Vagina (tissue), 2 donors: ENCODE measurements around the gene ZNF384. TPM values are rescaled to one million over a fixed set of nuclear protein-coding genes. Genes with fewer than 3 reads are reported as not detected.

ENCODE experiments used
- DNase-seq, 2 donors: peaks; one replicate each; pipeline ENCODE4 v3.0.0-alpha.2; 2017; ENCODE audit errors: extremely low spot score in 2 of 2
- H3K27ac ChIP-seq: fragments of 200-600 bp; sonication (generic); one replicate; pipeline ENCODE4 v1.5.1; 2019
- H3K27me3 ChIP-seq: fragments of 200-600 bp; sonication (generic); one replicate; pipeline ENCODE4 v1.5.1; 2019
- H3K36me3 ChIP-seq, 2 donors: fragments of 200-600 bp; sonication (generic); one replicate each; pipeline ENCODE4 v1.5.1; 2017 to 2019
- H3K4me1 ChIP-seq: fragments of 200-600 bp; sonication (generic); one replicate; pipeline ENCODE4 v1.5.1; 2019
- H3K4me3 ChIP-seq, 2 donors: fragments of 200-600 bp; sonication (generic); 1 replicate in 1 of 2; 2 replicates in 1 of 2; pipeline ENCODE4 v1.5.1; 2016 to 2019
- H3K9me3 ChIP-seq: fragments of 200-600 bp; sonication (generic); one replicate; pipeline ENCODE4 v1.5.1; 2019
- CTCF ChIP-seq, 3 experiments: fragments of 450-650 bp in 2 of 3; fragments of 200-600 bp in 1 of 3; sonication (generic) in 1 of 3; IDR thresholded peaks; one replicate each; pipeline ENCODE4 v1.5.1; 2017 to 2019; ENCODE audit warnings: antibody characterized with exemption in 3 of 3, mild to moderate bottlenecking in 2 of 3, moderate library complexity in 2 of 3
- POLR2A ChIP-seq, 2 donors: fragments of 450-650 bp; IDR thresholded peaks; one replicate each; pipeline ENCODE4 v1.6.1; 2017; ENCODE audit warnings: antibody characterized with exemption in 2 of 2, mild to moderate bottlenecking in 2 of 2, moderate library complexity in 2 of 2
- POLR2AphosphoS5 ChIP-seq, 2 donors: sonication (generic); formaldehyde crosslinking; IDR thresholded peaks; one replicate each; pipeline ENCODE4 v1.9.0; 2017; ENCODE audit warnings: antibody characterized with exemption in 2 of 2, mild to moderate bottlenecking in 2 of 2, low read depth in 1 of 2; ENCODE audit not compliant: insufficient read depth in 1 of 2
- intact Hi-C: fragments of 100-400 bp; cut with DNase I; formaldehyde crosslinking; loops from one replicate; pipeline ENCODE4 v1.15.1; 2023
- total RNA-seq: library from RNA; depleted of rRNA; stranded (reverse); fragments of >200 nt; gene quantifications from one replicate; pipeline ENCODE4 v1.2.3, GENCODE V29; 2016

Gene ZNF384
- 31.9 TPM for total RNA-seq

GRCh38 chr12:6688999-6689882 lies at the start of gene ZNF384:
TSS of gene ZNF384 (minus strand) at chr12:6689375. CDS start at chr12:6679520, 9,855 bp downstream.
- Histone ChIP-seq H3K36me3 (no peaks in the 10 kb centered on the region), H3K9me3 (no peaks in the 10 kb centered on the region), H3K4me3 (peak within 1 kb of the TSS; percentile 68 to 100), H3K27me3 (no peaks in the 10 kb centered on the region), H3K4me1 (peaks cover 38% of the 10 kb centered on the region), H3K27ac (peak within 1 kb of the TSS; percentile 88)
- intact Hi-C loops, result loop anchor here (1.0 to 2.0 kb wide), 2 partner anchors 26 to 36 kb away; partner anchors contain the start of genes COPS7A and ING4
- TF ChIP-seq CTCF (IDR thresholded peaks at IDR 0.05), result peak in 1 of 3 experiments; percentile 38
- TF ChIP-seq POLR2AphosphoS5 (IDR thresholded peaks at IDR 0.05; ENCODE audit: insufficient read depth in 1 of 2, low read depth in 1 of 2), result peak; percentile 92 to 98
- peak in 1 of 2 donors; percentile 28 for TF ChIP-seq POLR2A (IDR thresholded peaks at IDR 0.05)
- peak; percentile 99 for DNase-seq

- DNase-seq, result no peak
- Histone ChIP-seq H3K4me1 (peaks cover 5% of the 10 kb centered on the region), H3K9me3 (no peaks in the 10 kb centered on the region), H3K36me3 (peaks cover 0 to 6% of the 10 kb centered on the region in 2 donors), H3K27me3 (no peaks in the 10 kb centered on the region), H3K4me3 (no peak overlapping the region), H3K27ac (no peak overlapping the region)
- TF ChIP-seq CTCF (IDR thresholded peaks at IDR 0.05), result no peak
- no peak for TF ChIP-seq POLR2AphosphoS5 (IDR thresholded peaks at IDR 0.05; ENCODE audit: insufficient read depth in 1 of 2, low read depth in 1 of 2)
- no peak for TF ChIP-seq POLR2A (IDR thresholded peaks at IDR 0.05)
- intact Hi-C loops, result loop anchor here (5.0 kb wide), 1 partner anchor 41 kb away; no protein-coding TSS in a partner anchor
These were observed 47.6 kb upstream of the ZNF384 start for GRCh38 chr12:6736754-6737153.

- no peak for DNase-seq
- peaks cover 5% of the 10 kb centered on the region for H3K4me1 ChIP-seq
- H3K27me3 ChIP-seq, result no peaks in the 10 kb centered on the region
- no peak overlapping the region for H3K4me3 ChIP-seq
- no peaks in the 10 kb centered on the region for H3K9me3 ChIP-seq
- H3K27ac ChIP-seq, result peak overlapping the region; percentile 33
- H3K36me3 ChIP-seq, result peaks cover 0 to 14% of the 10 kb centered on the region in 2 donors
- TF ChIP-seq POLR2AphosphoS5 (IDR thresholded peaks at IDR 0.05; ENCODE audit: insufficient read depth in 1 of 2, low read depth in 1 of 2), result peak in 1 of 2 donors; percentile 89
- no peak for TF ChIP-seq POLR2A (IDR thresholded peaks at IDR 0.05)
- peak in 2 of 3 experiments; percentile 74 to 75 for TF ChIP-seq CTCF (IDR thresholded peaks at IDR 0.05)
- intact Hi-C loops, result loop anchor here (5.0 kb wide), 1 partner anchor 42 kb away; no protein-coding TSS in a partner anchor
These were observed 46.4 kb upstream of the ZNF384 start for GRCh38 chr12:6735448-6736191.

GRCh38 chr12:6734506-6735387 lies 45.6 kb upstream of the ZNF384 start:
- no peak for DNase-seq
- TF ChIP-seq CTCF (IDR thresholded peaks at IDR 0.05) (no peak), POLR2AphosphoS5 (IDR thresholded peaks at IDR 0.05; ENCODE audit: insufficient read depth in 1 of 2, low read depth in 1 of 2) (no peak), POLR2A (IDR thresholded peaks at IDR 0.05) (no peak)
- Histone ChIP-seq H3K4me3 (no peak overlapping the region), H3K27ac (no peak overlapping the region), H3K9me3 (no peaks in the 10 kb centered on the region), H3K4me1 (peaks cover 5% of the 10 kb centered on the region), H3K36me3 (peaks cover 0 to 23% of the 10 kb centered on the region in 2 donors), H3K27me3 (no peaks in the 10 kb centered on the region)
- intact Hi-C loops, result loop anchor here (5.0 kb wide), 1 partner anchor 43 kb away; no protein-coding TSS in a partner anchor
